Prostate gland (tissue), 2 donors: ENCODE data around the gene ACTMAP. TPM values are rescaled to one million over a fixed set of nuclear protein-coding genes. Genes with fewer than 3 reads are reported as not detected.

Experiments
- DNase-seq: peaks from one replicate; pipeline ENCODE4 v3.0.0-alpha.2; 2019; ENCODE audit warnings: low spot score
- H3K27ac ChIP-seq, 2 donors: fragments of 200-600 bp; sonication (generic); 2 replicates each; pipeline ENCODE4 v1.5.1; 2017 to 2019
- H3K27me3 ChIP-seq: fragments of 200-600 bp; sonication (generic); replicated peaks from 2 replicates; pipeline ENCODE4 v1.5.1; 2019; ENCODE audit not compliant: insufficient read depth
- H3K36me3 ChIP-seq, 2 donors: fragments of 200-600 bp; sonication (generic); 1 replicate in 1 of 2; 2 replicates in 1 of 2; pipeline versions ENCODE4 v1.5.1 to v1.8.1; 2017 to 2019
- H3K4me1 ChIP-seq: fragments of 200-600 bp; sonication (generic); replicated peaks from 2 replicates; pipeline ENCODE4 v1.5.1; 2019
- H3K4me3 ChIP-seq, 2 donors: fragments of 200-600 bp; sonication (generic); 2 replicates each; pipeline ENCODE4 v1.5.1; 2017 to 2019
- H3K9me3 ChIP-seq: fragments of 200-600 bp; sonication (generic); 2 replicates; pipeline ENCODE4 v1.5.1; 2017
- POLR2A ChIP-seq: fragments of 450-650 bp; IDR thresholded peaks from one replicate; pipeline ENCODE4 v1.6.1; 2016; ENCODE audit warnings: antibody characterized with exemption, mild to moderate bottlenecking
- POLR2AphosphoS5 ChIP-seq: sonication (generic); formaldehyde crosslinking; IDR thresholded peaks from one replicate; pipeline ENCODE4 v1.6.1; 2017; ENCODE audit warnings: antibody characterized with exemption
- WGBS: methylation state at CpG from one replicate; pipeline ENCODE4 v1.1.5; 2018; 5-methylcytosine and 5-hydroxymethylcytosine counted together
- intact Hi-C: fragments of 100-400 bp; cut with DNase I; formaldehyde crosslinking; loops from one replicate; pipeline ENCODE4 v1.14.2; 2022
- total RNA-seq, 2 donors: library from RNA; depleted of rRNA; stranded (reverse); fragments of >200 nt; gene quantifications; one replicate each; pipeline ENCODE4 v1.1.0, GENCODE V29; 2016
- TF ChIP-seq, protein P1 (sequence below), 4 experiments: fragments of 200-600 bp in 2 of 4; fragments of 450-650 bp in 2 of 4; sonication (generic) in 2 of 4; IDR thresholded peaks; 1 replicate in 3 of 4; 2 replicates in 1 of 4; pipeline ENCODE4 v1.5.1; 2016 to 2019; ENCODE audit warnings: antibody characterized with exemption in 4 of 4, mild to moderate bottlenecking in 2 of 4, moderate library complexity in 2 of 4

Gene ACTMAP
- total RNA-seq, 2 donors from 2014 or later = 4.4 to 25.2 TPM

DNA sequence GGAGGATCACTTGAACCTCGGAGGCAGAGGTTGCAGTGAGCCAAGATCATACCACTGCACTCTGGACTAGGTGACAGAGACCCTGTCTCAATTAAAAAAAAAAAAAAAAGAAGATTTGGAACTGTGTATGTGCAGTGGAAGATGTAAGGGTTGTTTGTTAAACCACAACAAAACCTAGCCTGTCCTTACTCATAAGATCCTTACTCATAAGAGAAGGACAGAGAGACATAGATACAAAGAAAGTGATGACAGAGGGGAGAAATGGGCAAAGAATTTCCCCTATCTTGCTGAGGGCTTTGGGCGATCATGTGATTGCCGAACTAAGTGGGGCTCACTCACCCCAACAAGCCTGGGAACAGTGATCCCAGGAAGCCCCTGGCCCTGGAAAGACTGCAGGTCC is 25.4 kb downstream of the ACTMAP start:
- intact Hi-C loops = no loop called here
- no peak for DNase-seq
- no peak overlapping the region for H3K27ac ChIP-seq
- WGBS = 91% methylated on average over 3 of the region's 3 CpGs
- TF ChIP-seq POLR2A (no peak), POLR2AphosphoS5 (no peak)
- TF ChIP-seq, protein P1, sequence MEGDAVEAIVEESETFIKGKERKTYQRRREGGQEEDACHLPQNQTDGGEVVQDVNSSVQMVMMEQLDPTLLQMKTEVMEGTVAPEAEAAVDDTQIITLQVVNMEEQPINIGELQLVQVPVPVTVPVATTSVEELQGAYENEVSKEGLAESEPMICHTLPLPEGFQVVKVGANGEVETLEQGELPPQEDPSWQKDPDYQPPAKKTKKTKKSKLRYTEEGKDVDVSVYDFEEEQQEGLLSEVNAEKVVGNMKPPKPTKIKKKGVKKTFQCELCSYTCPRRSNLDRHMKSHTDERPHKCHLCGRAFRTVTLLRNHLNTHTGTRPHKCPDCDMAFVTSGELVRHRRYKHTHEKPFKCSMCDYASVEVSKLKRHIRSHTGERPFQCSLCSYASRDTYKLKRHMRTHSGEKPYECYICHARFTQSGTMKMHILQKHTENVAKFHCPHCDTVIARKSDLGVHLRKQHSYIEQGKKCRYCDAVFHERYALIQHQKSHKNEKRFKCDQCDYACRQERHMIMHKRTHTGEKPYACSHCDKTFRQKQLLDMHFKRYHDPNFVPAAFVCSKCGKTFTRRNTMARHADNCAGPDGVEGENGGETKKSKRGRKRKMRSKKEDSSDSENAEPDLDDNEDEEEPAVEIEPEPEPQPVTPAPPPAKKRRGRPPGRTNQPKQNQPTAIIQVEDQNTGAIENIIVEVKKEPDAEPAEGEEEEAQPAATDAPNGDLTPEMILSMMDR (IDR thresholded peaks at IDR 0.05) = no peak
- H3K36me3 ChIP-seq = peaks cover 13% of the 10 kb centered on the region in 2 donors
- no peaks in the 10 kb centered on the region for H3K27me3 ChIP-seq
- no peak overlapping the region for H3K4me3 ChIP-seq
- H3K9me3 ChIP-seq = no peaks in the 10 kb centered on the region
- H3K4me1 ChIP-seq = no peaks in the 10 kb centered on the region

DNA sequence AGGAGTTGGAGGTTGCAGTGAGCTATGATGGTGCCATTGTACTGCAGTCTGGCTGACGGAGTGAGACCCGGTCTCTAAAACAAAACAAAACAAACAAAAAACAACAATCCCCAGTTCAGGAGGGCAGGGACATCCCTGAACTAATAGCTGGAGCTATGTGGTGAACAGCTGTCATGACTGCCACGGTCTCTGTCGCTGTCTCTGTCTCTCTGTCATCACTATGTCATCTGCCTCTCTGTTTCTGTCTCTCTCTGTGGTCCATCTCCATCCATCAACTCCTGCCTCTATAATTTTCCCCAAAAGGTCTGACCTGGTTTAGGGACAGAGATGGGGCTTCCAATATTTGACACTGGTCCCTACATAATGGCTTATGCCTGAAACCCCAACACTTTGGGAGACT is 26.0 kb downstream of the ACTMAP start:
- intact Hi-C loops = no loop called here
- Histone ChIP-seq H3K36me3 (peaks cover 7 to 8% of the 10 kb centered on the region in 2 donors), H3K9me3 (no peaks in the 10 kb centered on the region), H3K4me3 (no peak overlapping the region), H3K4me1 (no peaks in the 10 kb centered on the region), H3K27ac (no peak overlapping the region), H3K27me3 (no peaks in the 10 kb centered on the region)
- no peak for TF ChIP-seq POLR2A
- TF ChIP-seq POLR2AphosphoS5 = no peak
- TF ChIP-seq, protein P1 (IDR thresholded peaks at IDR 0.05) = no peak
- no peak for DNase-seq
- 94% methylated on average over 4 of the region's 4 CpGs for WGBS

DNA sequence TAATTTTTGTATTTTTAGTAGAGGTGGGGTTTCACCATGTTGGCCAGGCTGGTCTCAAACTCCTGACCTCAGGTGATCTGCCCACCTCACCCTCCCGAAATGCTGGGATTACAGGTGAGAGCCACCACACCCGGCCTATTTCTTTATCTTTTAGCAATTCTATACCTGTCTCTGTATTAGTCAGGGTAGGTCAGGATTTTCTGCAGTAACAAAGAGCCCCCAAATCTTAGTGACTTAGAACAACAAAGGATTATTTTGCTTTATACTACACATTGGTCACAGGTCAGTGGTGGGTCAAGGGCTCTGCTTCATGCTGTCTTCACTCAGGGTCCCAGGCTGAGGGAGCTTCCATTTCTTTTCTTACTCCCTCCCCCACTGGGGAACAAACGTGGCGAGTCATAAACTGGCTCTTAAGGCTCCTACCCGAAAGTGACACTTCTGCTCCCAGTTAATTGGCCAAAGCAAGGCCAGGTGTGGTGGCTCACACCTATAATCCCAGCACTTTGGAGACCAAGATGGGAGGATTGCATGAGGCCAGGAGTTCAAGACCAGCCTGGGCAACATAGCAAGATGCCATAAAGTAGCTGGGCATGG is 26.5 kb downstream of the ACTMAP start:
- Histone ChIP-seq H3K4me3 (no peak overlapping the region), H3K4me1 (no peaks in the 10 kb centered on the region), H3K9me3 (no peaks in the 10 kb centered on the region), H3K27ac (no peak overlapping the region), H3K27me3 (no peaks in the 10 kb centered on the region), H3K36me3 (peaks cover 5 to 7% of the 10 kb centered on the region in 2 donors)
- intact Hi-C loops = no loop called here
- no peak for DNase-seq
- TF ChIP-seq POLR2A (no peak), POLR2AphosphoS5 (no peak)
- TF ChIP-seq, protein P1 (IDR thresholded peaks at IDR 0.05) = no peak
- 97% methylated on average over 5 of the region's 5 CpGs for WGBS

DNA sequence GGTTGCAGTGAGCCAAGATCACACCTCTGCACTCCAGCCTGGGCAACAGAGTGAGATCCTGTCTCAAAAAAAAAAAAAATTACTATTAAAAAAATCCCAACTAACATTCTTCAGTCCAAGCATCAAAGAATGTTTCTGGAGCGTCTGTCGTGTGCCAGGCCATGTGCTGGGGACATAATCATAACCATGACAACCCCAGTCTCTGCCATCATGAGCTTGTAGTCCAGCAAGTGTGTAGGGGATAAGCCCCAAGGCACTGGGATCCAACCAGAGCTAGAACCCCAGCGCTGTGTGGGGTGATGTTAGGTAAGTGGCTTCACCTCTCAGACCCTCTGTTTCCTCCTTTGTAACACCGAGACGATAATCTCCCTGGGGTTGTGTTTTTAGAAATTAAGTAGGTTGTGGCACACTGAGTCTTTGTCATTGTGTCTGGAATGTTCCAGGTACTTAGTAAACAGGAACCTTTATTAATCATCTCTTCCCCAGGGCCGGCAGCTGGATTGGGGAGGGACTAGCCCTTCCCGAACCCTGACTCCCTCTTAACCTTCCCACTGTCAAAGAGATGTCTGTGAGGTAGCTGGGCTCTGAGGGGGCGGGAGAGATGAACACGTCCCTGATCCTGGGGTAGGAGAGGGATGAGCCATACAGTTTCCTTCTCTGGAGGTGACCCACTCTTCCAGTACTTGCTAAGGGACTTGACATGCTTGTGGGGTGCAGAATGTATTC is 28.2 kb downstream of the ACTMAP start:
- no peaks in the 10 kb centered on the region for H3K4me1 ChIP-seq
- H3K36me3 ChIP-seq = peaks cover 0 to 7% of the 10 kb centered on the region in 2 donors
- H3K27me3 ChIP-seq = no peaks in the 10 kb centered on the region
- intact Hi-C loops = no loop called here
- DNase-seq = no peak
- TF ChIP-seq POLR2AphosphoS5 (peak; percentile 25), POLR2A (no peak)
- TF ChIP-seq, protein P1 (IDR thresholded peaks at IDR 0.05) = no peak
- H3K9me3 ChIP-seq = no peaks in the 10 kb centered on the region
- no peak overlapping the region for H3K4me3 ChIP-seq
- WGBS = 55% methylated on average over 9 of the region's 9 CpGs
- peak overlapping the region; percentile 99 to 100 for H3K27ac ChIP-seq

DNA sequence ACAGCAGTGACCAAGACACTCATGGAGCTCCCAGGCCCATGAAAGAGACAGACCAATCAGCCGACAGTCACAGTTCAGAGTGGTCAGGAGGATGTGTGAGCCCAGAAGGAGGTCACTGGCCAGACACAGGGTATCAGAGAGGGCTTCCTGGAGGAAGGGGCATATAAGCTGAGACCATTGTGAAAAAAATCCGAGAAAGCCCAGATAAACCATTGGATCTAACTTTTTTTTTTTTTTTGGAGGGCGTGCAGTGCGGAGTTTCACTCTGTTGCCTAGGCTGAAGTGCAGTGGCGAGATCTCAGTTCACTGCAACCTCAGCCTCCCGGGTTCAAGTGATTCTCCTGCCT is 29.2 kb downstream of the ACTMAP start:
- H3K27me3 ChIP-seq = no peaks in the 10 kb centered on the region
- intact Hi-C loops = no loop called here
- peak overlapping the region; percentile 99 to 100 for H3K27ac ChIP-seq
- no peak for DNase-seq
- H3K4me1 ChIP-seq = no peaks in the 10 kb centered on the region
- WGBS = 91% methylated on average over 6 of the region's 6 CpGs
- no peaks in the 10 kb centered on the region for H3K9me3 ChIP-seq
- peak overlapping the region in 1 of 2 donors; percentile 79 for H3K4me3 ChIP-seq
- TF ChIP-seq POLR2A = no peak
- TF ChIP-seq, protein P1 (IDR thresholded peaks at IDR 0.05) = no peak
- no peak for TF ChIP-seq POLR2AphosphoS5
- H3K36me3 ChIP-seq = peaks cover 0 to 3% of the 10 kb centered on the region in 2 donors
